GM12878 (cell line): ENCODE data around the gene COX6B1. TPM values are rescaled to one million over a fixed set of nuclear protein-coding genes. Genes with fewer than 3 reads are reported as not detected.

Experiments used
- ATAC-seq: fragments of 200-7000 bp; cut with Tn5 transposase; 3 replicates; pipeline ENCODE4 v1.9.1; 2020; ENCODE audit warnings: mild to moderate bottlenecking, moderate library complexity
- BruUV-seq: library from RNA; stranded (reverse); fragments of 400-500 nt; replicated peaks from 2 replicates; lab custom pipeline; 2021; lab: Mats Ljungman, UMichigan
- CTCF ChIA-PET: fragments of 300-600 bp; sonication (Branson Sonifier 250); formaldehyde crosslinking; extraction: SDS; loops from one replicate; lab custom pipeline; 2021; ENCODE audit warnings: inconsistent platforms; lab: Yijun Ruan, JAX
- POLR2A ChIA-PET: fragments of 350-600 bp; formaldehyde crosslinking; extraction: SDS; loops from one replicate; lab custom pipeline; 2021; ENCODE audit warnings: inconsistent platforms; lab: Charles Lee
- RAD21 ChIA-PET: fragments of 300-600 bp; sonication (Branson Sonifier 250); formaldehyde crosslinking; loops from one replicate; lab custom pipeline; 2023; ENCODE audit warnings: antibody characterized with exemption; ENCODE audit not compliant: unreplicated experiment; lab: Charles Lee
- SMC1A ChIA-PET: fragments of 300-600 bp; sonication (Branson Sonifier 250); formaldehyde crosslinking; loops from one replicate; lab custom pipeline; 2023; ENCODE audit not compliant: unreplicated experiment, uncharacterized antibody; lab: Charles Lee
- DNase-seq: peaks from one replicate; pipeline ENCODE4 v3.0.0-alpha.2; 2011; ENCODE audit warnings: low read depth, low spot score
- FAIRE-seq: peaks from 3 replicates; lab custom pipeline; 2011; peaks lifted over from hg19 to GRCh38; lab: Jason Lieb, UNC
- H2AFZ ChIP-seq: 2 replicates; pipeline ENCODE4 v1.6.0; 2011; ENCODE audit warnings: low read depth, low read length, control low read depth; ENCODE audit not compliant: control insufficient read depth
- H3K27ac ChIP-seq: 2 replicates; pipeline ENCODE4 v1.5.1; 2011; ENCODE audit warnings: control low read depth; ENCODE audit not compliant: control insufficient read depth, insufficient read depth
- H3K27me3 ChIP-seq, 2 experiments: replicated peaks in 1 of 2; 2 replicates each; pipeline versions ENCODE4 v1.6.0 to v1.6.1; 2011; ENCODE audit warnings: low read length in 1 of 2; ENCODE audit not compliant: control insufficient read depth in 2 of 2, insufficient read depth in 2 of 2
- H3K36me3 ChIP-seq, 2 experiments: 2 replicates each; pipeline ENCODE4 v1.5.1; 2011; ENCODE audit warnings: low read length in 1 of 2; ENCODE audit not compliant: control insufficient read depth in 2 of 2, insufficient read depth in 2 of 2
- H3K4me1 ChIP-seq: 2 replicates; pipeline ENCODE4 v1.6.1; 2011; ENCODE audit warnings: mild to moderate bottlenecking, low read length, moderate library complexity, mixed read lengths; ENCODE audit not compliant: control insufficient read depth, insufficient read depth
- H3K4me2 ChIP-seq: 2 replicates; pipeline ENCODE4 v1.6.0; 2011; ENCODE audit warnings: control low read depth; ENCODE audit not compliant: control insufficient read depth, insufficient read depth
- H3K4me3 ChIP-seq: fragments of 200-600 bp; sonication (generic); 2 replicates; pipeline ENCODE4 v1.5.1; 2016
- H3K79me2 ChIP-seq: 2 replicates; pipeline ENCODE4 v1.6.0; 2011; ENCODE audit warnings: low read length; ENCODE audit not compliant: control insufficient read depth, insufficient read depth
- H3K9ac ChIP-seq: 2 replicates; pipeline ENCODE4 v1.8.0; 2011; ENCODE audit warnings: low read length, control low read depth, mixed read lengths; ENCODE audit not compliant: control insufficient read depth, insufficient read depth
- H3K9me3 ChIP-seq: replicated peaks from 3 replicates; pipeline ENCODE4 v1.5.1; 2011; ENCODE audit warnings: mild to moderate bottlenecking, low read length; ENCODE audit not compliant: control insufficient read depth, insufficient read depth
- H4K20me1 ChIP-seq: 2 replicates; pipeline ENCODE4 v1.6.0; 2011; ENCODE audit not compliant: control insufficient read depth, insufficient read depth
- DPF2 ChIP-seq: fragments of 450-650 bp; IDR thresholded peaks from 2 replicates; pipeline ENCODE4 v1.6.1; 2017; ENCODE audit warnings: mild to moderate bottlenecking
- JUNB ChIP-seq: IDR thresholded peaks from 2 replicates; pipeline ENCODE4 v1.6.1; 2016; ENCODE audit warnings: antibody characterized with exemption, mild to moderate bottlenecking
- PML ChIP-seq: IDR thresholded peaks from 2 replicates; pipeline ENCODE4 v1.6.1; 2012; ENCODE audit warnings: low read length, inconsistent platforms
- SMAD1 ChIP-seq: fragments of 450-650 bp; IDR thresholded peaks from 2 replicates; pipeline ENCODE4 v1.6.1; 2018; ENCODE audit warnings: mild to moderate bottlenecking, low read depth; ENCODE audit not compliant: partially characterized antibody
- STAT3 ChIP-seq: IDR thresholded peaks from 2 replicates; pipeline ENCODE4 v1.6.1; 2011; ENCODE audit warnings: low read depth, low read length, improper control_type of control experiment
- WRNIP1 ChIP-seq: IDR thresholded peaks from 2 replicates; pipeline ENCODE4 v1.6.1; 2011; ENCODE audit warnings: low read depth, low read length, improper control_type of control experiment, borderline replicate concordance
- WGBS: methylation state at CpG from one replicate; pipeline ENCODE4 v1.1.6; 2016; ENCODE audit warnings: low lambda C conversion rate; ENCODE audit not compliant: insufficient replicate concordance, insufficient coverage; ENCODE audit errors: missing lambda C conversion rate; 5-methylcytosine and 5-hydroxymethylcytosine counted together
- in situ Hi-C: fragments of 300-500 bp; cut with MboI; formaldehyde crosslinking; loops from 9 replicates; pipeline ENCODE4 v1.14.3; 2018; ENCODE audit warnings: mixed read lengths
- intact Hi-C: fragments of 100-400 bp; cut with micrococcal nuclease; formaldehyde crosslinking; loops from one replicate; pipeline ENCODE4 v1.14.2; 2022; ENCODE audit not compliant: unreplicated experiment
- polyA plus RNA-seq, 11 experiments: library from polyadenylated mRNA; depleted of rRNA in 4 of 11; unstranded in 6 of 11; stranded (reverse) in 5 of 11; fragments of >200 nt; fragmentation: Nextera tagmentation in 4 of 11; fragmentation: Illumina TruSeq in 1 of 11; extraction: Ambion mirVana in 4 of 11; extraction: Trizol in 1 of 11; gene quantifications; 1 replicate in 1 of 11; 2 replicates in 10 of 11; pipeline versions ENCODE4 v1.2.1 to v1.2.3, GENCODE V29; 2011 to 2016; ENCODE audit warnings: inconsistent platforms in 2 of 11, missing spikeins in 2 of 11, low read depth in 1 of 11
- total RNA-seq, 4 experiments: library from RNA; depleted of rRNA in 3 of 4; stranded (reverse); fragments of >200 nt in 3 of 4; fragmentation: Illumina TruSeq in 1 of 4; extraction: Trizol in 1 of 4; gene quantifications; 2 replicates each; pipeline versions ENCODE4 v1.2.1 to v1.2.3, GENCODE V29; 2013 to 2021

The COX6B1 gene
- total and polyA plus RNA-seq, 10 of the 15 experiments (the other 5 are each of a cell fraction or from before 2014, with no cell fraction given) = 500 to 1,700 (median 862) TPM

DNA sequence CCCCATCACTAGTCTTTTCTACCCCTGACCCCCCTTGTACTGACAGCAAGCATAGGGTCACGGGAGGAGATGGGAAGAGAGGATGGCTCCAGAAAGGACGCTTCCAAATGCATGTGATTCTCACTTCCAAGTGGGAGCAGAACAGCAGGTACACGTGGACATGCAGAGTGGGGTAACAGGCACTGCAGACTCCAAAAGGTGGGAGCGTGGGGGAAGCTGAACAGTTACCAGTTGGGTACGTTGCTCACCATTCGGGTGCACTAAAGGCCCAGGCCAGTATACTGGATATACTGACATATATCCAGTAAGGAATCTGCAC, 8.8 kb upstream of the COX6B1 start (continued):
- 0 out of 2 replicates have a peak, but pooled peaks have one; percentile 8 for TF ChIP-seq PML

DNA sequence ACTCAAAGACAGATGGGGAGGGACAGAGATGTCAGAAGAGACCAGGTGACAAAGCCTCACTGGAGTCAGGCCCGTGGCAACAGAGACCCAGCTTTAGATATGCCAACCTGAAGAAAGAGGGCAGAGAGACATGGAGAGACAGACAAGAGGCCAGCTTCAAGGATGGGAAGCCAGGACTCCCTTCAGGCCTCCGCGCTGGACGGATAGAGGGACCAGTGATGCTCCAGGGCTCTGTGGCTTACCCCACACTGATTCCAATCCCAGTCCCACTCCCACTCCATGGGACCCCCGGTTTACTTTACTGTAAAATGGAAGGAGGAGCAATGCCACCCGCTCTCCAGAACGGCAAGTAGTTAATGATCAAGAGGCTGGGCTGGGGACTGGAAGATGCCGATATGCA, 8.3 kb upstream of the COX6B1 start:
- no peak overlapping the region for H3K4me3 ChIP-seq
- H3K27ac ChIP-seq = no peak overlapping the region
- 83% methylated on average over 8 of the region's 8 CpGs for WGBS
- no peak overlapping the region for H3K4me2 ChIP-seq
- peaks cover 7 to 14% of the 10 kb centered on the region in 2 experiments; a peak in 3 of 4 replicates for H3K36me3 ChIP-seq
- H3K79me2 ChIP-seq = no peaks in the 10 kb centered on the region
- no peak for DNase-seq
- in situ Hi-C loops = no loop called here
- H4K20me1 ChIP-seq = no peaks in the 10 kb centered on the region
- ChIA-PET CTCF (no interaction called here), SMC1A (no interaction called here), POLR2A (no interaction called here), RAD21 (no interaction called here)
- no peak for TF ChIP-seq WRNIP1
- TF ChIP-seq DPF2 = no peak
- no peak for TF ChIP-seq SMAD1
- TF ChIP-seq STAT3 = no peak
- TF ChIP-seq JUNB = no peak
- intact Hi-C loops = no loop called here
- H3K27me3 ChIP-seq = no peaks in the 10 kb centered on the region
- no peak overlapping the region for H3K9ac ChIP-seq
- FAIRE-seq = no peak
- H3K9me3 ChIP-seq = no peaks in the 10 kb centered on the region
- no peak for ATAC-seq
- H2AFZ ChIP-seq = no peak overlapping the region
- BruUV-seq = no TSS peak
- H3K4me1 ChIP-seq = peaks cover 22% of the 10 kb centered on the region
